ENCODE data around the gene CLEC4M.

- TF ChIP-seq CTCF (IDR thresholded peaks at IDR 0.05; ENCODE audit: borderline replicate concordance, extremely low read depth, low read length, poor library complexity, severe bottlenecking) (no peak), EZH2 (IDR thresholded peaks at IDR 0.05; ENCODE audit: borderline replicate concordance, low read depth, low read length, severe bottlenecking) (no peak)
These were observed 42.7 kb upstream of the CLEC4M start for GRCh38 chr19:7720351-7720750.

Data from DND-41 (cell line).